ENCODE measurements around the gene SLC46A1. TPM values are rescaled to one million over a fixed set of nuclear protein-coding genes. Genes with fewer than 3 reads are reported as not detected.

The SLC46A1 gene
- total and polyA plus RNA-seq, 2 of the 13 experiments (the other 11 are each of a cell fraction or from before 2014, with no cell fraction given): 19.6 to 22.6 TPM

GRCh38 chr17:28357061-28357900, 48.7 kb downstream of the SLC46A1 start, which contains the start of gene POLDIP2 (continued):
- TF ChIP-seq, protein P1, sequence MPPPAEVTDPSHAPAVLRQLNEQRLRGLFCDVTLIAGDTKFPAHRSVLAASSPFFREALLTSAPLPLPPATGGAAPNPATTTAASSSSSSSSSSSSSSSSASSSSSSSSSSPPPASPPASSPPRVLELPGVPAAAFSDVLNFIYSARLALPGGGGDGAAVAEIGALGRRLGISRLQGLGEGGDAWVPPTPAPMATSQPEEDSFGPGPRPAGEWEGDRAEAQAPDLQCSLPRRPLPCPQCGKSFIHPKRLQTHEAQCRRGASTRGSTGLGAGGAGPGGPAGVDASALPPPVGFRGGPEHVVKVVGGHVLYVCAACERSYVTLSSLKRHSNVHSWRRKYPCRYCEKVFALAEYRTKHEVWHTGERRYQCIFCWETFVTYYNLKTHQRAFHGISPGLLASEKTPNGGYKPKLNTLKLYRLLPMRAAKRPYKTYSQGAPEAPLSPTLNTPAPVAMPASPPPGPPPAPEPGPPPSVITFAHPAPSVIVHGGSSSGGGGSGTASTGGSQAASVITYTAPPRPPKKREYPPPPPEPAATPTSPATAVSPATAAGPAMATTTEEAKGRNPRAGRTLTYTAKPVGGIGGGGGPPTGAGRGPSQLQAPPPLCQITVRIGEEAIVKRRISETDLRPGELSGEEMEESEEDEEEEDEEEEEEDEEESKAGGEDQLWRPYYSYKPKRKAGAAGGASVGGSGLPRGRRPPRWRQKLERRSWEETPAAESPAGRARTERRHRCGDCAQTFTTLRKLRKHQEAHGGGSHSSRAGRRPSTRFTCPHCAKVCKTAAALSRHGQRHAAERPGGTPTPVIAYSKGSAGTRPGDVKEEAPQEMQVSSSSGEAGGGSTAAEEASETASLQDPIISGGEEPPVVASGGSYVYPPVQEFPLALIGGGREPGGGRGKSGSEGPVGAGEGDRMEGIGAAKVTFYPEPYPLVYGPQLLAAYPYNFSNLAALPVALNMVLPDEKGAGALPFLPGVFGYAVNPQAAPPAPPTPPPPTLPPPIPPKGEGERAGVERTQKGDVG (CRISPR knock-in tag; IDR thresholded peaks at IDR 0.05; ENCODE audit: borderline replicate concordance): 0 out of 2 replicates have a peak, but pooled peaks have one; percentile 1
- TF ChIP-seq ZNF740 (CRISPR knock-in tag; IDR thresholded peaks at IDR 0.05) (no peak), ZMAT3 (CRISPR knock-in tag; conservative IDR thresholded peaks at IDR 0.05) (no peak), ETV6 (CRISPR knock-in tag; conservative IDR thresholded peaks at IDR 0.05) (peak; percentile 86), NR2F6 (IDR thresholded peaks at IDR 0.05) (no peak), NR2F6 (CRISPR knock-in tag; IDR thresholded peaks at IDR 0.05) (peak; percentile 45; the same call in 1 of the 2 replicates), NR2F2 (IDR thresholded peaks at IDR 0.05; ENCODE audit: borderline replicate concordance, low read depth) (peak; percentile 37; the same call in 1 of the 2 replicates), SATB2 (CRISPR knock-in tag; IDR thresholded peaks at IDR 0.05) (0 out of 2 replicates have a peak, but pooled peaks have one; percentile 22), CSRNP2 (CRISPR knock-in tag; conservative IDR thresholded peaks at IDR 0.05; ENCODE audit: low read depth) (no peak), KLF6 (CRISPR knock-in tag; IDR thresholded peaks at IDR 0.05) (peak; percentile 91), CBX5 (CRISPR knock-in tag; IDR thresholded peaks at IDR 0.05; ENCODE audit: borderline replicate concordance) (peak; percentile 37; the same call in 1 of the 2 replicates), ZNF644 (CRISPR knock-in tag; IDR thresholded peaks at IDR 0.05; ENCODE audit: low read depth) (no peak), THYN1 (CRISPR knock-in tag; IDR thresholded peaks at IDR 0.05; ENCODE audit: borderline replicate concordance, low read depth) (peak; percentile 95; the same call in 1 of the 2 replicates), ZFP1 (CRISPR knock-in tag; IDR thresholded peaks at IDR 0.05) (peak; percentile 52; the same call in 1 of the 2 replicates), ZNF589 (CRISPR knock-in tag; conservative IDR thresholded peaks at IDR 0.05) (no peak), ATF7 (IDR thresholded peaks at IDR 0.05) (no peak), ATF7 (CRISPR knock-in tag; IDR thresholded peaks at IDR 0.05) (0 out of 2 replicates have a peak, but pooled peaks have one; percentile 63), CSRNP1 (CRISPR knock-in tag; IDR thresholded peaks at IDR 0.05) (peak; percentile 96), ZSCAN5A (CRISPR knock-in tag; IDR thresholded peaks at IDR 0.05; ENCODE audit: borderline replicate concordance) (peak; percentile 83; the same call in 1 of the 2 replicates)
- TF ChIP-seq, protein P2, sequence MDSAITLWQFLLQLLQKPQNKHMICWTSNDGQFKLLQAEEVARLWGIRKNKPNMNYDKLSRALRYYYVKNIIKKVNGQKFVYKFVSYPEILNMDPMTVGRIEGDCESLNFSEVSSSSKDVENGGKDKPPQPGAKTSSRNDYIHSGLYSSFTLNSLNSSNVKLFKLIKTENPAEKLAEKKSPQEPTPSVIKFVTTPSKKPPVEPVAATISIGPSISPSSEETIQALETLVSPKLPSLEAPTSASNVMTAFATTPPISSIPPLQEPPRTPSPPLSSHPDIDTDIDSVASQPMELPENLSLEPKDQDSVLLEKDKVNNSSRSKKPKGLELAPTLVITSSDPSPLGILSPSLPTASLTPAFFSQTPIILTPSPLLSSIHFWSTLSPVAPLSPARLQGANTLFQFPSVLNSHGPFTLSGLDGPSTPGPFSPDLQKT (CRISPR knock-in tag; IDR thresholded peaks at IDR 0.05; ENCODE audit: borderline replicate concordance): peak; percentile 74; the same call in 1 of the 2 replicates
